ENCODE results near the gene MARCHF10. TPM values are rescaled to one million over a fixed set of nuclear protein-coding genes. Genes with fewer than 3 reads are reported as not detected.

Gene MARCHF10
- total RNA-seq, 1 experiment from 2014 or later: 0.39 TPM

DNA sequence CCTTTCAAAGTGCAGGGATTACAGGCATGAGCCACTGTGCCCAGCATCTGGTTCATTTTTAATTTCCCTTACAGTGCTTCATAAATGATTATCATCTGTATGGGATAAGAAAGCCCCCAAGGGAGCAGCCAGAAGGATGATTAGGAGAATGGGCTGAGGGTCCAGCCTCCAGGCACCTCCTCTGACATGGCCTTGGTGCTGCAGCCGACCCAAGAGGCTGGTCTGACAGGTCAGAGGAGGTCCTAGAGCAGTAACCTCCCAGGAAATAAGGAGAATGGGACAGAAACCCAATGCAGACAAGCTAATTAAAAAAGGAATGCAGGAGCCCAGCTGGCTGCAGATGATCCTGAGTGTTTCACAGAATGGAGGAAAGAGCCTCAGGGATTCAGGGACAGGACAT, 151.7 kb downstream of the MARCHF10 start:
- in situ Hi-C loops (cut with HindIII; ENCODE audit: low pct_unique_long_range_greater_than_20kb, low sequenced_read_pairs): no loop called here
- ATAC-seq (no peak), DNase-seq (ENCODE audit: low read depth, low spot score) (no peak)
- ChIA-PET CTCF (no interaction called here), POLR2A (no interaction called here)
- TF ChIP-seq, protein P1, sequence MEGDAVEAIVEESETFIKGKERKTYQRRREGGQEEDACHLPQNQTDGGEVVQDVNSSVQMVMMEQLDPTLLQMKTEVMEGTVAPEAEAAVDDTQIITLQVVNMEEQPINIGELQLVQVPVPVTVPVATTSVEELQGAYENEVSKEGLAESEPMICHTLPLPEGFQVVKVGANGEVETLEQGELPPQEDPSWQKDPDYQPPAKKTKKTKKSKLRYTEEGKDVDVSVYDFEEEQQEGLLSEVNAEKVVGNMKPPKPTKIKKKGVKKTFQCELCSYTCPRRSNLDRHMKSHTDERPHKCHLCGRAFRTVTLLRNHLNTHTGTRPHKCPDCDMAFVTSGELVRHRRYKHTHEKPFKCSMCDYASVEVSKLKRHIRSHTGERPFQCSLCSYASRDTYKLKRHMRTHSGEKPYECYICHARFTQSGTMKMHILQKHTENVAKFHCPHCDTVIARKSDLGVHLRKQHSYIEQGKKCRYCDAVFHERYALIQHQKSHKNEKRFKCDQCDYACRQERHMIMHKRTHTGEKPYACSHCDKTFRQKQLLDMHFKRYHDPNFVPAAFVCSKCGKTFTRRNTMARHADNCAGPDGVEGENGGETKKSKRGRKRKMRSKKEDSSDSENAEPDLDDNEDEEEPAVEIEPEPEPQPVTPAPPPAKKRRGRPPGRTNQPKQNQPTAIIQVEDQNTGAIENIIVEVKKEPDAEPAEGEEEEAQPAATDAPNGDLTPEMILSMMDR (IDR thresholded peaks at IDR 0.05): no peak
- TF ChIP-seq POLR2AphosphoS5 (IDR thresholded peaks at IDR 0.05; ENCODE audit: low read depth, low read length): no peak
- TF ChIP-seq TCF7L2 (IDR thresholded peaks at IDR 0.05; ENCODE audit: low read depth, low read length): no peak
- TF ChIP-seq, protein P2, sequence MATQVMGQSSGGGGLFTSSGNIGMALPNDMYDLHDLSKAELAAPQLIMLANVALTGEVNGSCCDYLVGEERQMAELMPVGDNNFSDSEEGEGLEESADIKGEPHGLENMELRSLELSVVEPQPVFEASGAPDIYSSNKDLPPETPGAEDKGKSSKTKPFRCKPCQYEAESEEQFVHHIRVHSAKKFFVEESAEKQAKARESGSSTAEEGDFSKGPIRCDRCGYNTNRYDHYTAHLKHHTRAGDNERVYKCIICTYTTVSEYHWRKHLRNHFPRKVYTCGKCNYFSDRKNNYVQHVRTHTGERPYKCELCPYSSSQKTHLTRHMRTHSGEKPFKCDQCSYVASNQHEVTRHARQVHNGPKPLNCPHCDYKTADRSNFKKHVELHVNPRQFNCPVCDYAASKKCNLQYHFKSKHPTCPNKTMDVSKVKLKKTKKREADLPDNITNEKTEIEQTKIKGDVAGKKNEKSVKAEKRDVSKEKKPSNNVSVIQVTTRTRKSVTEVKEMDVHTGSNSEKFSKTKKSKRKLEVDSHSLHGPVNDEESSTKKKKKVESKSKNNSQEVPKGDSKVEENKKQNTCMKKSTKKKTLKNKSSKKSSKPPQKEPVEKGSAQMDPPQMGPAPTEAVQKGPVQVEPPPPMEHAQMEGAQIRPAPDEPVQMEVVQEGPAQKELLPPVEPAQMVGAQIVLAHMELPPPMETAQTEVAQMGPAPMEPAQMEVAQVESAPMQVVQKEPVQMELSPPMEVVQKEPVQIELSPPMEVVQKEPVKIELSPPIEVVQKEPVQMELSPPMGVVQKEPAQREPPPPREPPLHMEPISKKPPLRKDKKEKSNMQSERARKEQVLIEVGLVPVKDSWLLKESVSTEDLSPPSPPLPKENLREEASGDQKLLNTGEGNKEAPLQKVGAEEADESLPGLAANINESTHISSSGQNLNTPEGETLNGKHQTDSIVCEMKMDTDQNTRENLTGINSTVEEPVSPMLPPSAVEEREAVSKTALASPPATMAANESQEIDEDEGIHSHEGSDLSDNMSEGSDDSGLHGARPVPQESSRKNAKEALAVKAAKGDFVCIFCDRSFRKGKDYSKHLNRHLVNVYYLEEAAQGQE (IDR thresholded peaks at IDR 0.05; ENCODE audit: insufficient read depth in 1 of 2, low read depth in 2 of 2, low read length in 1 of 2): no peak
- no peak for TF ChIP-seq SIN3A (IDR thresholded peaks at IDR 0.05; ENCODE audit: borderline replicate concordance, insufficient read depth, low read depth, low read length)
- no peak overlapping the region for H3K4me3 ChIP-seq (ENCODE audit: low read depth in 2 of 2, low read length in 2 of 2)
- H3K9me3 ChIP-seq (ENCODE audit: control insufficient read depth, insufficient read depth, low read depth, low read length): no peaks in the 10 kb centered on the region
- no peaks in the 10 kb centered on the region for H3K36me3 ChIP-seq (ENCODE audit: control insufficient read depth, insufficient read depth, low read length)
- intact Hi-C loops (cut with micrococcal nuclease; ENCODE audit: unreplicated experiment): no loop called here
- H3K27me3 ChIP-seq (ENCODE audit: control insufficient read depth, insufficient read depth, low read length): no peaks in the 10 kb centered on the region
- peaks cover 24% of the 10 kb centered on the region for H3K4me1 ChIP-seq (ENCODE audit: control insufficient read depth, insufficient read depth, low read length)
- no TSS peak for BruUV-seq (replicated peaks)
- H3K27ac ChIP-seq (ENCODE audit: low read length): no peak overlapping the region

DNA sequence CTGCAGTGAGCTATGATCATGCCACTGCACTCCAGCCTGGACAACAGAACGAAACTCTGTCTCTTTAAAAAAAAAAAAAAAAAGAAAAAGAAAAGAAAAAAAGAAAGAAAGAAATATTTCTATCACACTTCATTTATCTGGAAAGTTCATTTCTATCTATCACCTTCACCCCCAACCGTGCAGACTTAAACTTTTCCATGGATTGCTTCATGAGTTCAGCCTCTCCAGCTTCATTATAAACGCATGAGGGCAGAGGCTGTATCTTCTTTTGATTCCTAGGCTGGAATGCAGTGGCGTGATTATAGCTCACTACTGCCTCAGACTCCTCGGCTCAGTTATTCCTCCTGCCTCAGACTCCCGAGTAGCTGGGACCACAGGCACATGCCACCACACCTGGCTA, 152.5 kb downstream of the MARCHF10 start:
- in situ Hi-C loops (cut with HindIII; ENCODE audit: low pct_unique_long_range_greater_than_20kb, low sequenced_read_pairs) (no loop called here), intact Hi-C loops (cut with micrococcal nuclease; ENCODE audit: unreplicated experiment) (no loop called here)
- TF ChIP-seq, protein P2 (IDR thresholded peaks at IDR 0.05; ENCODE audit: insufficient read depth in 1 of 2, low read depth in 2 of 2, low read length in 1 of 2): no peak
- no peak for TF ChIP-seq SIN3A (IDR thresholded peaks at IDR 0.05; ENCODE audit: borderline replicate concordance, insufficient read depth, low read depth, low read length)
- no peak for TF ChIP-seq TCF7L2 (IDR thresholded peaks at IDR 0.05; ENCODE audit: low read depth, low read length)
- no peak for TF ChIP-seq POLR2AphosphoS5 (IDR thresholded peaks at IDR 0.05; ENCODE audit: low read depth, low read length)
- TF ChIP-seq, protein P1 (IDR thresholded peaks at IDR 0.05): no peak
- H3K4me3 ChIP-seq (ENCODE audit: low read depth in 2 of 2, low read length in 2 of 2): no peak overlapping the region
- ATAC-seq (no peak), DNase-seq (ENCODE audit: low read depth, low spot score) (no peak)
- H3K27ac ChIP-seq (ENCODE audit: low read length): no peak overlapping the region
- CTCF ChIA-PET: no interaction called here
- H3K9me3 ChIP-seq (ENCODE audit: control insufficient read depth, insufficient read depth, low read depth, low read length): no peaks in the 10 kb centered on the region
- no peaks in the 10 kb centered on the region for H3K27me3 ChIP-seq (ENCODE audit: control insufficient read depth, insufficient read depth, low read length)
- POLR2A ChIA-PET: interaction anchor here (0.7 kb wide), 1 partner anchor 49 kb away, joined by 5 read pairs; no protein-coding TSS in a partner anchor
- BruUV-seq (replicated peaks): no TSS peak
- H3K36me3 ChIP-seq (ENCODE audit: control insufficient read depth, insufficient read depth, low read length): no peaks in the 10 kb centered on the region
- peaks cover 28% of the 10 kb centered on the region for H3K4me1 ChIP-seq (ENCODE audit: control insufficient read depth, insufficient read depth, low read length)

All from Panc1 (cell line).